ENCODE measurements around the gene LRRK2.

LRRK2 gene

GRCh38 chr12:40253936-40254335 lies 29.1 kb downstream of the LRRK2 start:
- Histone ChIP-seq H3K79me2 (ENCODE audit: insufficient read depth, low read length) (no peaks in the 10 kb centered on the region), H3K27ac (ENCODE audit: low read length) (no peak overlapping the region), H3K4me3 (ENCODE audit: low read depth in 1 of 2, low read length in 2 of 2) (no peak overlapping the region), H3K4me1 (ENCODE audit: insufficient read depth, low read length) (no peaks in the 10 kb centered on the region), H3K9ac (ENCODE audit: low read depth, low read length) (no peak overlapping the region), H3K36me3 (ENCODE audit: insufficient read depth, low read length) (no peaks in the 10 kb centered on the region), H3K9me3 (ENCODE audit: insufficient read depth, low read length, severe bottlenecking) (no peaks in the 10 kb centered on the region), H3K4me2 (ENCODE audit: insufficient read depth, low read length) (no peak overlapping the region), H2AFZ (ENCODE audit: low read depth, low read length) (no peak overlapping the region), H3K27me3 (ENCODE audit: insufficient read depth, low read length, poor library complexity) (no peaks in the 10 kb centered on the region), H4K20me1 (ENCODE audit: insufficient read depth, low read length) (no peaks in the 10 kb centered on the region)
- ATAC-seq (ENCODE audit: insufficient read depth, low read depth), result no peak
- TF ChIP-seq EZH2 (IDR thresholded peaks at IDR 0.05; ENCODE audit: borderline replicate concordance, low read depth, low read length, severe bottlenecking), result no peak
- no peak for TF ChIP-seq CTCF (IDR thresholded peaks at IDR 0.05; ENCODE audit: borderline replicate concordance, extremely low read depth, low read length, poor library complexity, severe bottlenecking)
- no peak for DNase-seq

- no peak for ATAC-seq (ENCODE audit: insufficient read depth, low read depth)
- no peak overlapping the region for H3K27ac ChIP-seq (ENCODE audit: low read length)
- no peak for DNase-seq
These were observed 29.8 kb downstream of the LRRK2 start for GRCh38 chr12:40254455-40255085.

GRCh38 chr12:40258371-40258770 lies 33.6 kb downstream of the LRRK2 start:
- H2AFZ ChIP-seq (ENCODE audit: low read depth, low read length), result no peak overlapping the region
- no peak overlapping the region for H3K27ac ChIP-seq (ENCODE audit: low read length)
- no peak for ATAC-seq (ENCODE audit: insufficient read depth, low read depth)
- H3K4me2 ChIP-seq (ENCODE audit: insufficient read depth, low read length), result no peak overlapping the region
- no peak overlapping the region for H3K9ac ChIP-seq (ENCODE audit: low read depth, low read length)
- H3K9me3 ChIP-seq (ENCODE audit: insufficient read depth, low read length, severe bottlenecking), result no peaks in the 10 kb centered on the region
- H3K27me3 ChIP-seq (ENCODE audit: insufficient read depth, low read length, poor library complexity), result no peaks in the 10 kb centered on the region
- H3K4me1 ChIP-seq (ENCODE audit: insufficient read depth, low read length), result no peaks in the 10 kb centered on the region
- no peaks in the 10 kb centered on the region for H4K20me1 ChIP-seq (ENCODE audit: insufficient read depth, low read length)
- DNase-seq, result no peak
- H3K4me3 ChIP-seq (ENCODE audit: low read depth in 1 of 2, low read length in 2 of 2), result no peak overlapping the region
- TF ChIP-seq EZH2 (IDR thresholded peaks at IDR 0.05; ENCODE audit: borderline replicate concordance, low read depth, low read length, severe bottlenecking), result no peak
- TF ChIP-seq CTCF (IDR thresholded peaks at IDR 0.05; ENCODE audit: borderline replicate concordance, extremely low read depth, low read length, poor library complexity, severe bottlenecking), result no peak
- no peaks in the 10 kb centered on the region for H3K79me2 ChIP-seq (ENCODE audit: insufficient read depth, low read length)
- H3K36me3 ChIP-seq (ENCODE audit: insufficient read depth, low read length), result no peaks in the 10 kb centered on the region

More at GRCh38 chr12:40254455-40255085, 29.8 kb downstream of the LRRK2 start:
- Histone ChIP-seq H3K4me1 (ENCODE audit: insufficient read depth, low read length) (no peaks in the 10 kb centered on the region), H3K9me3 (ENCODE audit: insufficient read depth, low read length, severe bottlenecking) (no peaks in the 10 kb centered on the region), H3K4me2 (ENCODE audit: insufficient read depth, low read length) (no peak overlapping the region), H3K36me3 (ENCODE audit: insufficient read depth, low read length) (no peaks in the 10 kb centered on the region), H3K9ac (ENCODE audit: low read depth, low read length) (no peak overlapping the region), H4K20me1 (ENCODE audit: insufficient read depth, low read length) (no peaks in the 10 kb centered on the region), H2AFZ (ENCODE audit: low read depth, low read length) (no peak overlapping the region), H3K27me3 (ENCODE audit: insufficient read depth, low read length, poor library complexity) (no peaks in the 10 kb centered on the region), H3K4me3 (ENCODE audit: low read depth in 1 of 2, low read length in 2 of 2) (no peak overlapping the region), H3K79me2 (ENCODE audit: insufficient read depth, low read length) (no peaks in the 10 kb centered on the region)
- no peak for TF ChIP-seq CTCF (IDR thresholded peaks at IDR 0.05; ENCODE audit: borderline replicate concordance, extremely low read depth, low read length, poor library complexity, severe bottlenecking)
- TF ChIP-seq EZH2 (IDR thresholded peaks at IDR 0.05; ENCODE audit: borderline replicate concordance, low read depth, low read length, severe bottlenecking), result no peak
